Activated T-cell treated with anti-CD3 and anti-CD28 coated beads, Interleukin-2, amount 50 U/mL, for 4 hours (primary cell): Measurements from ENCODE around the gene ACTR3. TPM values are rescaled to one million over a fixed set of nuclear protein-coding genes. Genes with fewer than 3 reads are reported as not detected.

Experiments
- ATAC-seq, 2 donors: fragments of 200-7000 bp; cut with Tn5 transposase; one replicate each; pipeline ENCODE4 v1.10.0; 2021
- DNase-seq: peaks from one replicate; pipeline ENCODE4 v3.0.0-alpha.2; 2020
- H3K27me3 Mint-ChIP-seq: one replicate; pipeline ENCODE4 v1.8.0; 2021; ENCODE audit warnings: low read depth, mixed read lengths
- H3K36me3 Mint-ChIP-seq: one replicate; pipeline ENCODE4 v1.8.0; 2022; ENCODE audit warnings: mixed read lengths; ENCODE audit not compliant: insufficient read depth
- H3K4me1 Mint-ChIP-seq: one replicate; pipeline ENCODE4 v1.8.0; 2021; ENCODE audit warnings: low read depth, mixed read lengths
- H3K4me3 Mint-ChIP-seq: one replicate; pipeline ENCODE4 v1.8.0; 2021; ENCODE audit warnings: mild to moderate bottlenecking, moderate library complexity, mixed read lengths
- H3K9me3 Mint-ChIP-seq: one replicate; pipeline ENCODE4 v1.8.0; 2021; ENCODE audit warnings: mixed read lengths
- total RNA-seq, 3 donors: library from RNA; stranded (reverse); gene quantifications; one replicate each; pipeline ENCODE4 v1.2.1, GENCODE V29; 2021

ACTR3 gene
- total RNA-seq, 3 donors from 2014 or later = 517 to 534 (median 529) TPM

- Mint-ChIP-seq H3K4me3 (no peak overlapping the region), H3K27me3 (no peaks in the 10 kb centered on the region), H3K36me3 (peaks cover 28% of the 10 kb centered on the region), H3K4me1 (peaks cover 2% of the 10 kb centered on the region), H3K9me3 (peaks cover 3% of the 10 kb centered on the region)
- ATAC-seq (no peak), DNase-seq (no peak)
Observed at GRCh38 chr2:113977660-113978523, 88.0 kb downstream of the ACTR3 start.

GRCh38 chr2:113978524-113979190 lies 88.8 kb downstream of the ACTR3 start:
- ATAC-seq (no peak), DNase-seq (no peak)
- Mint-ChIP-seq H3K4me3 (no peak overlapping the region), H3K27me3 (no peaks in the 10 kb centered on the region), H3K36me3 (peaks cover 28% of the 10 kb centered on the region), H3K4me1 (peaks cover 2% of the 10 kb centered on the region), H3K9me3 (peaks cover 3% of the 10 kb centered on the region)

- no peak overlapping the region for H3K4me3 Mint-ChIP-seq
- ATAC-seq (peak; percentile 52 to 58), DNase-seq (peak; percentile 33)
- peaks cover 2% of the 10 kb centered on the region for H3K4me1 Mint-ChIP-seq
- peaks cover 29% of the 10 kb centered on the region for H3K36me3 Mint-ChIP-seq
- no peaks in the 10 kb centered on the region for H3K27me3 Mint-ChIP-seq
- peaks cover 3% of the 10 kb centered on the region for H3K9me3 Mint-ChIP-seq
Observed at GRCh38 chr2:113979191-113980128, 89.6 kb downstream of the ACTR3 start.

- H3K4me3 Mint-ChIP-seq = no peak overlapping the region
- H3K36me3 Mint-ChIP-seq = peaks cover 18% of the 10 kb centered on the region
- DNase-seq = no peak
- H3K4me1 Mint-ChIP-seq = peaks cover 2% of the 10 kb centered on the region
- ATAC-seq = no peak
- H3K9me3 Mint-ChIP-seq = peaks cover 3% of the 10 kb centered on the region
- H3K27me3 Mint-ChIP-seq = no peaks in the 10 kb centered on the region
Observed at GRCh38 chr2:113980946-113981345, 91.1 kb downstream of the ACTR3 start.

- DNase-seq (no peak), ATAC-seq (no peak)
- Mint-ChIP-seq H3K27me3 (no peaks in the 10 kb centered on the region), H3K36me3 (peaks cover 16% of the 10 kb centered on the region), H3K4me3 (no peak overlapping the region), H3K9me3 (peaks cover 3% of the 10 kb centered on the region), H3K4me1 (peaks cover 2% of the 10 kb centered on the region)
Observed at GRCh38 chr2:113981404-113982134, 91.7 kb downstream of the ACTR3 start.

GRCh38 chr2:113985554-113986397 lies 95.9 kb downstream of the ACTR3 start:
- Mint-ChIP-seq H3K36me3 (peaks cover 16% of the 10 kb centered on the region), H3K4me1 (no peaks in the 10 kb centered on the region), H3K9me3 (no peaks in the 10 kb centered on the region), H3K27me3 (no peaks in the 10 kb centered on the region), H3K4me3 (no peak overlapping the region)
- no peak for ATAC-seq
- DNase-seq = no peak

- Mint-ChIP-seq H3K4me3 (no peak overlapping the region), H3K4me1 (no peaks in the 10 kb centered on the region), H3K36me3 (peaks cover 17% of the 10 kb centered on the region), H3K9me3 (no peaks in the 10 kb centered on the region), H3K27me3 (no peaks in the 10 kb centered on the region)
- ATAC-seq (no peak), DNase-seq (no peak)
Observed at GRCh38 chr2:113986762-113987290, 96.9 kb downstream of the ACTR3 start.

- no peaks in the 10 kb centered on the region for H3K4me1 Mint-ChIP-seq
- no peak overlapping the region for H3K4me3 Mint-ChIP-seq
- H3K36me3 Mint-ChIP-seq = peaks cover 11% of the 10 kb centered on the region
- H3K27me3 Mint-ChIP-seq = no peaks in the 10 kb centered on the region
- DNase-seq (no peak), ATAC-seq (no peak)
- peaks cover 4% of the 10 kb centered on the region for H3K9me3 Mint-ChIP-seq
Observed at GRCh38 chr2:113992090-113992489, 102.2 kb downstream of the ACTR3 start.

GRCh38 chr2:113996671-113997594 lies 107.0 kb downstream of the ACTR3 start:
- H3K9me3 Mint-ChIP-seq = peaks cover 4% of the 10 kb centered on the region
- no peak overlapping the region for H3K4me3 Mint-ChIP-seq
- no peaks in the 10 kb centered on the region for H3K4me1 Mint-ChIP-seq
- ATAC-seq (no peak), DNase-seq (no peak)
- peaks cover 8% of the 10 kb centered on the region for H3K36me3 Mint-ChIP-seq
- no peaks in the 10 kb centered on the region for H3K27me3 Mint-ChIP-seq

- H3K4me1 Mint-ChIP-seq = no peaks in the 10 kb centered on the region
- H3K9me3 Mint-ChIP-seq = no peaks in the 10 kb centered on the region
- H3K4me3 Mint-ChIP-seq = no peak overlapping the region
- DNase-seq (no peak), ATAC-seq (no peak)
- H3K27me3 Mint-ChIP-seq = no peaks in the 10 kb centered on the region
- peaks cover 6% of the 10 kb centered on the region for H3K36me3 Mint-ChIP-seq
Observed at GRCh38 chr2:114001152-114001551, 111.3 kb downstream of the ACTR3 start.

- peaks cover 6% of the 10 kb centered on the region for H3K36me3 Mint-ChIP-seq
- H3K27me3 Mint-ChIP-seq = no peaks in the 10 kb centered on the region
- no peak for ATAC-seq
- H3K4me3 Mint-ChIP-seq = no peak overlapping the region
- no peaks in the 10 kb centered on the region for H3K4me1 Mint-ChIP-seq
- no peak for DNase-seq
- no peaks in the 10 kb centered on the region for H3K9me3 Mint-ChIP-seq
Observed at GRCh38 chr2:114001937-114002336, 112.0 kb downstream of the ACTR3 start.

- peaks cover 2% of the 10 kb centered on the region for H3K36me3 Mint-ChIP-seq
- no peaks in the 10 kb centered on the region for H3K4me1 Mint-ChIP-seq
- ATAC-seq (no peak), DNase-seq (no peak)
- H3K9me3 Mint-ChIP-seq = no peaks in the 10 kb centered on the region
- no peak overlapping the region for H3K4me3 Mint-ChIP-seq
- H3K27me3 Mint-ChIP-seq = peaks cover 2% of the 10 kb centered on the region
Observed at GRCh38 chr2:114005110-114005783, 115.4 kb downstream of the ACTR3 start.
